NCI-H2107 (cell line): ENCODE measurements around the gene MRPL38.
A peak's percentile ranks its signal among the peaks of the same experiment; 100 is the strongest.
"Not testable (repeated sequence)": the region's sequence is repeated elsewhere in the genome, so short reads cannot be mapped to it uniquely, and the experiment has no call there.

Source experiments
- DNase-seq: peaks from one replicate; lab custom pipeline; 2025; lab: John Stamatoyannopoulos, UW

Gene MRPL38

GRCh38 chr17:75876190-75876937 lies 28.3 kb downstream of the MRPL38 start:
- peak; percentile 59 for DNase-seq

DNA sequence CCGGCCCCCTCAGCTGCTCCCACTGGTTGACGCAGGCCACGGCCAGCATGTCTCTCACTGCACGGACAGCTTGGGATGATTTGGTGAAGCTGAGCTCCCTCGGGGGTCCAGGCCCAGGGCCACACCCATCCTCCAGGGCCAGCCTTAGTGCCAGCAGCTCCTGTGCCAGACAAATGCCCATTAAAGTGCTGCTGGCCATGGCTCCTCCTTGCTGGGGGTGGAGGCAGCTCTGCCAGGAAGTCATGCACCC lies 28.8 kb downstream of the MRPL38 start:
- DNase-seq, result no peak

DNA sequence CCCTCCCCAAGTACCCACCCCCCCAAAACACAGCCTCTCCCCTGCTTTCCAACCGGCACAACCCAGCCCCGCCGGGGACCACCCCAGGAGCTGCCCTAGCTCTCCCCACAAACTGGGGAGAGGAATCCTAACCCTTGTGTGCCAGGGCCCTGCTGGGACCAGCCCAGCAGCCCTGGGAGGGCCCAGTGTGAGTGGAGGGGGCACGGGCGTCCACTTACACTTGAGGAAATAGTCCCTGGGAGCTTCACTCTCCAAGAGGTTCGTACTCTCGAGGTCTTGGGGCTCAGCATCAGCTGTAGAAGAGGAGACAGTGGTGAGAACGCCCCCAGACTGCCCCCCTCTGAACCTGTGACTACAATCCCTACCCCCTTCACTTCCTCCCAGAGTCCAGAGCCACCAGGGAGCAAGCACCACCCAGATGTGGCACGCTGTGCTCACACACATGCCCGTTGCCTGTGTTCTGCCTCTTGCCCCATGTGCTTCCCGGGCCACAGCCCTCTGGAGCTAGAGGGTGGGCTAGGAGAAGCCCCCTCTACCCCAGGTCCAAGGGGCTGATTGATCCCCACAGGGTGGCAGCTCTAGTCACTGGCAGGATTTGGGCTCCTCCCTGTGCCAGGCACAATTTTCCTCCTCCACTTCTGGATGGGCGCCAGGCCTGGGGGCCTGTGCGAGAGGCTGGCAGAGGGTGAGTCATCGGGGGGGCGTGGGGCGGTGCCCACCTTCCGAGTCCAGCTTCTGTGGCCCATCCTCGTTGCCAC lies 29.3 kb downstream of the MRPL38 start:
- no peak for DNase-seq

GRCh38 chr17:75874323-75875181 lies 30.1 kb downstream of the MRPL38 start:
- no peak for DNase-seq

- no peak for DNase-seq
Observed at GRCh38 chr17:75873587-75874322, 30.9 kb downstream of the MRPL38 start.

GRCh38 chr17:75872434-75873351 lies 32.0 kb downstream of the MRPL38 start:
- no peak for DNase-seq

DNA sequence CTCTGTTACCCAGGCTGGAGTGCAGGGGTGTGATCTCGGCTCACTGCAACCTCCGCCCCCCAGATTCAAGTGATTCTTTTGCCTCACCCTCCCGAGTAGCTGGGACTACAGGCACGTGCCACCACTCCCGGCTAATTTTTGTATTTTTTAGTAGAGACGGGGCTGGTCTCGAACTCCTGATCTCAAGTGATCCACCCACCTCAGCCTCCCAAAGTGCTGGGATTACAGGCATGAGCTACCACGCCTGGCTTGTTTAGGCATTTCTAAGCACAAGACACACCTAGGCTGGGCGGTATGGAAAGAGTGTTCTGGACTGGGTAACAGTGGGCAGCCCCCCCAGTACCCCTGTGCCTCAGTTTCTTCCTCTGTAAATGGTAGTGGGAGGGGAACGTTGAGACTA lies 34.5 kb downstream of the MRPL38 start:
- DNase-seq, result not testable (repeated sequence)

DNA sequence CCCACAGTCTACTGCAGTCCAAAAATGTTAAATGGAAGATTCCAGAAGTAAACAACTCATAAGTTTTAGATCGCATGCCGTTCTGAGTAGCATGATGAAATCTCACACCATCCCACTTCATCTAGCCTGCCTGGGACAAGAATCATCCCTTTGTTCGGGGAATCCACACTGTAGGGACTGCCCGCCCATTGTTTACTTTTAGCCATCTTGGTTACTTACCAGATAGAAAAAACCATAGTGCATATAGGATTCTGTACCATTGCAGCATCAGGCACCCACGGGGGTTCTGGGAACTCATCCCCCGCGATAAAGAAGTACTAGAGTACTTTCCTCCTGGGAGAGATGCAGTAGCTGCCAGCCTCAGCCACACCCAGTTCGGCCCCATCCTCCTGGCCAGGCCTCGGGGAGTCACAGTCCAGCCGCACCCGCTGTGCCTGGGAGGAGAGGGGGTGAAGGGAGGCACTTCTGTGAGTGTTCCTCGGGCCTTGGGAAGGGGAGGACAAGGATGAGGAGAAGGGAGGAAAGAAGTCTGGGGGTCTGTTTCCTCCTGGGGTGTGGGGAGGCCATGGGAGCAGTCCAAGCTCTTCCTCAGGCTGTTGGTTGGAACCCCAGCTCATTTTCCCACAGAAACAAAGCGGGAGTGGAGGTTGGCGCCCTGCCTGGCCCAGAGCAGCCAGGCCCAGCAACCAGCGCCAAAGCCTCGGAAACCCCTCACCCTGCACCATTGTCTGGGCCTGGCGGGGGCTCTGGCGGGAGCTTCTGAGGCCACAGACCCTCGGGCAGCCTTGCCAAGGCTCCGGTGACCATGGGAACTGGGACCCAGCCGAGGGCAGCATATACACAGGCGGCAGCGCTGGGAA lies 35.2 kb downstream of the MRPL38 start:
- no peak for DNase-seq

DNA sequence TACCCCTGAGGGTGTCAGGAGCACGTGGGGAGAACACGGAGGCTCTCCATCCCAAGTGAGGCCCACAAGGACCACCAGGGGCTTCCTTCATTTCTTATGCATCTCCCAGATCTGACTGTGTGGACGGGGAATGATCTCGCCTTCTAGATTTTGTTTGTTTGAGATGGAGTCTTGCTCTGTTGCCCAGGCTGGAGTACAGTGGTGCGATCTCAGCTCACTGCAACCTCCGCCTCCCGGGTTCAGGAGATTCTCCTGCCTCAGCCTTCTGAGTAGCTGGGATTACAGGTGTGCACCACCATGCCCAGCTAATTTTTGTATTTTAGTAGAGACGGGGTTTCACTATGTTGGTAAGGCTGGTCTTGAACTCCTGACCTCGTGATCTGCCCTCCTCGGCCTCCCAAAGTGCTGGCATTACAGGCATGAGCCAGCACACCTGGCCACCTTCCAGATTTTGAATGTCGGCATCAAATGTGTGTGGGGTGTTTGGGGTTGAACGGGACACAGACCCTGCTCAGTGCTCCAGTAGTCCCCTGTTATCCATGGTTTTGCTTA lies 35.9 kb downstream of the MRPL38 start:
- not testable (repeated sequence) for DNase-seq

GRCh38 chr17:75865404-75866188 lies 39.1 kb downstream of the MRPL38 start:
- DNase-seq, result not testable (repeated sequence)

- not testable (repeated sequence) for DNase-seq
Observed at GRCh38 chr17:75864887-75865286, 39.8 kb downstream of the MRPL38 start.

GRCh38 chr17:75864448-75864871 lies 40.2 kb downstream of the MRPL38 start:
- no peak for DNase-seq

- DNase-seq, result no peak
Observed at GRCh38 chr17:75861927-75862317, 42.8 kb downstream of the MRPL38 start.

GRCh38 chr17:75859358-75859757 lies 45.3 kb downstream of the MRPL38 start:
- not testable (repeated sequence) for DNase-seq

DNA sequence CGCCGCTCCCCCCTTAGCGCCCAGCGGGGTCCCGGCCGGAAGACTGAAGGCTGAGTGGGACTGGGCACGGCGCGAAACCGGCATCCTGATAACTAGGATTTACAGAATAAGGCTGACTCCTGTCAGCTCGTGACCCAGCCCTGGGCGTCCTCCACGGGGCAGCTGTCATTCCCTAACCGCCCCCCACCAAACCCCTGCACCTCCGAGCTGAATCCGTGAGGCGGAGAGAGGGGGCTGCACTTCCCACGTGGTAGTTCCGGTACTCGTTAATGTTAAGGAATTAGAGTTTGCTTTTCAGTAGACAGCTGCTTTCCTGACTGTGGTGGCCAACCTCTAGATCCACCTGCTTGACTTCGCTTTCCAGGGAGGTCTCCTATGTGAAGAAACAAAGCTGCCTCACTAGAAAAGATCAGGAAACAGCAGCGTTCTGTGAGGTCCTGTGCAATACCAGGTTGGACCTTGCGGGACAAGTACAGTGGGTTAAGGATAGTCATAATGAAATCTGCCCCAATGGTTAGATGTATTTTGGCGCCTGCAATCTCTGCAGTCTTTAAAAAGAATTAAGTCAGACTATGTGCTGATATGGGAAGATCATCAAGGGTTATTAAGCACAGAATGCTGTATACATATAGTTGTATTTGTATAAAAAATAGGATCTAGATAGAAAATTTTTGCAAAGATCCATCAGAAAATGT lies 48.5 kb downstream of the MRPL38 start:
- no peak for DNase-seq

DNA sequence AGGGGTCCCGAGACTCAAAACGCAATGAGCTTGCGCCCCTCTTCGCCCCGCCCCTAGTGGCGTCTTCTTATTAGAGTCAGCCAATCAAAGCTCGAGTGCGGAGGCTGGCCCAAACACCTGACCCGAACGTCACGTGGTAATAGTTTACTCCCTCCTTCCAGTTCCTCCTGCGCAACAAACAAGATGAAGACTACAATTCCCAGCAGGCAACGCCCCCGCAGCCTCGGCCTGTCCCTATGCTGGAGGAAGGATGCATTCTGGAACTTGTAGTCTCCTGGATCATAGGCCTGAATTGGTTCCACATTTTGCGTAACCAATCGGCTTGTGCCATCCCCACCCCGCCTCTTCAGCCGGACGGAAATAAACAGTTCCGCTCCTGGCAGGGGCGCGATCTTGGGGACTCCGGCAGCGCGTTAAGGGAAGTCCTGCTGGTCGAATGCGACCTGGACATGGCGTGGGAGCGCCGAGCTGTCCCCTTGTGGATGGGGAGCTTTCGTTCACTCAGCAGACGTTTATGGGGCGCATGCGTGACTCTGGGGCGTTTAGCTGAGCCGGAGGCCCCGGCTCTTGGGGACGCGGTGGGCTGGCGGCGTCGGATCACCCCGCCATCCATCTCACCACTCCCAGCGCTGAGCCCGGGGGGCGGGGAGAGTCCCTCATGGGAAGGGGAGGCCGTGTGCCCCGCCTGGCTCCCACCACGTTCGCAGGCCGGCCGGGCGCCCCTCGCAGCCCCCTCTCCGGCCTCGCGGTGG lies 49.2 kb downstream of the MRPL38 start, which contains the start of gene WBP2:
WBP2 (minus strand) TSS at position 26 of the 752 bp plus-strand sequence. CDS start 38 bp downstream, outside the sequence.
- peak; percentile 96 for DNase-seq

GRCh38 chr17:75854881-75855309 lies 49.8 kb downstream of the MRPL38 start:
- no peak for DNase-seq
